Stimulated activated CD8-positive, alpha-beta memory T cell treated with anti-CD3 and anti-CD28 coated beads, Interleukin-4, amount 100 ng/mL, for 1 hour (primary cell): ENCODE data around the gene LZTFL1.

ENCODE experiments used
- DNase-seq, 2 donors: peaks; one replicate each; pipeline ENCODE4 v3.0.0-alpha.2; 2020; ENCODE audit warnings: low read depth in 2 of 2, low spot score in 1 of 2

Gene LZTFL1

DNA sequence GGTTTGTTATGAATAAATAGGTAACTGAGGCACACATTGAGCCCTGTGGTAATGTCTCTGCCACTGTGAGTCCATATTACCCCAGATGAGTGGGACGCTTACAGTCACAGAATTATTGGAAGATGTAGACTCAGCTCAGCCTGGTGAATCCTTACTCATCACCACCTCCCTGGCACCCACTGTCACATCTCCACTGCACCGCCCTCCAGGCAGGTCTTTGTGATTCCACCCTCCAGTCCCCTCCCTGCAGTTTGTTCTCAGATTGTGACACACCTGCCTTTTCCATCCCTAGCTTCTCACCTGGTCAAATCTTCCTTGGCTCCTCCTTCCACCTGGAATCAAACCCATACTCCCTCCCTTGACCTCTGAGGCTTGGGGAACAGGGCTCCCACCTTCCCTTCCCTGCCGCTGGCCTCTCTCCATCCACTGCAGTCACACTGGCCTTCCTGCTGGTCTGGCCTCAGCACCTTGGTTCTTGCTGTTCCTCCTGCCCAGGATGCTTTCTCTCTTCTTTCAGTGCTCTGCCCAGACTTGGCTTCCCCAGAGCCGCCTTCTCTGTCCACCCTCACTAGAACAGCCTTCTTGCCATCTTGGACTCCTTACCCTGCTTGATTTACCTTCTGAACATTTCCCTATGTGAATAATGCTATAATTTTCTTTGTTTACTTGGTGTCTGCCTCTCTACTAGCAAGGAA, 55.0 kb downstream of the LZTFL1 start:
- no peak for DNase-seq

DNA sequence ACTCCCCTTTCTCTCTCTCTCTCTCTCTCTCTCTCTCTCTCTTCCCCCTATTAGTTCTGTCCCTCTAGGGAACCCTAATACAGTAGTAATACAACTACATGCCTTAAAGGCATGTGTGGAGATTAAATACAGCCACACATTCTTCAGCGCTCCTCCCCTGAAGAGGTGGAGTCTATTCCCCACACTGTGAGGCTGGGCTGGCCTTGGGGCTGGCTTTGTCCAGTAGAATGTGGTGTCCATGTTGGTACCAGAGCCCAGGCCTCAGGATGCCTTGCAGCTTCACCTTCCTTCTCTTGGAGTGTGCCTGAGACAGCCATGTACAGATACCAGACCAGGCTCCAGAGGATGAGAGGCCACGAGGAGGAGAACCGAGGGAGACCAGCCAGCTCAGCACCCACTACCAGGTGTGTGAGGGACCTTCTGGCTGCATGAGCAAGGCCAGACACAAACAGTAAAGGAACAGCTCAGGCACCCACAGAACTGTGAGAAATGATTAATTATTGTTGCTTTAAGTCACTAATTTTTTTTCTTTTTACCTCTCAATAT, 56.2 kb downstream of the LZTFL1 start:
- DNase-seq = no peak

DNA sequence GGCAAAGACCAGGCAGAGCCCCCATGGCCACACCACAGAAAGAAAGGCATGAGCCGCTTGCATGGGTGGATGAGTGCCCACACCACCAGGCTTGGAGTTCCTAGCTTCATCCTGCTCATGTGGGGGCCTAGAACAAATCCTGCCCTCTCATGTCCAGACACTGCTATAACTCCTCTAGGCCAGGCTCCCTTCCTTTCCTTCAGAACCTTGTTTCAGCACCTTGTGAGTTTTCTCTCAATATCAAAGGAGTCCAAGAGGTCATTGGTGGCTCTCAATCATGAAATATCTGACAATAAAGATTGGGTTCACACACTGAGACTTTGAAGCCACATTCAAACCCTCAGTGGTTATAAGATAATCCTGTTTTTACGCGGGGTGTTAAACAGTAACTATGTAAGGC, 58.3 kb downstream of the LZTFL1 start:
- DNase-seq = no peak

DNA sequence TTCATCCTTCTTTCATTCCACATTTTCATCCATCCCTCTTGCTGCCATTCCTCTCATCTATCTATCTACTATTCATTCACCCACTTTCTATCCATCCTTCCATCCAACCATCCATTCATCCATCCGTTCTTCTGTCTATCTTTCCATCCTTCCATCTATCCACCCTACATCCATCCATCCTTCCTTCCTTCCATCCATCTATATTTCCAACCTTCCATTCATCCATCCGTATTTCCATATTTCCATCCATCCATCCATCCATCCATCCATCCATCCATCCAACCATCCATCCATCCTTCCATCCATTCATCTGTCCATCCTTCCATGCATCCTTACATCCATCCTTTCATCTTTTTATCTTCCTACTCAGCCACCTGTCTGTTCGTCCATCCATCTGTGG, 59.5 kb downstream of the LZTFL1 start:
- no peak for DNase-seq

DNA sequence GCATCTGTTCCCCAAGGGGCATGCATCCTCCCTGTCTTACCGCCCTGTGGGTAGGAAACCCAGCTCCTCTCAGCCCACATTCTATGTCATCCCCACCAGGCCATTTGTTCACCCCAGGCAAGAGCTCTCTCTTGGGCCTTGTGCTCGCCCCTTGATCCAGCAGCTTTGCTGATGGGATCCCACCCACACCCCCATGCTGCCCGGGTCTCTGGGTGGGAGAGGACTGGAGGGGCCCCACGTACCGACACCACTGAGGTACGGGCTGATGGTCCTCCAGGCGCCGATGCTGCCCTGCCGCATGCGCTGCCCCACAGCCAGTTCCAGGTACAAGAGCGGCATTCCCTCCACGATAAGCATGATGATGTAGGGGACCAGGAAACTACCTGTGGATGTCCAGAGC, 60.1 kb downstream of the LZTFL1 start:
- no peak for DNase-seq

DNA sequence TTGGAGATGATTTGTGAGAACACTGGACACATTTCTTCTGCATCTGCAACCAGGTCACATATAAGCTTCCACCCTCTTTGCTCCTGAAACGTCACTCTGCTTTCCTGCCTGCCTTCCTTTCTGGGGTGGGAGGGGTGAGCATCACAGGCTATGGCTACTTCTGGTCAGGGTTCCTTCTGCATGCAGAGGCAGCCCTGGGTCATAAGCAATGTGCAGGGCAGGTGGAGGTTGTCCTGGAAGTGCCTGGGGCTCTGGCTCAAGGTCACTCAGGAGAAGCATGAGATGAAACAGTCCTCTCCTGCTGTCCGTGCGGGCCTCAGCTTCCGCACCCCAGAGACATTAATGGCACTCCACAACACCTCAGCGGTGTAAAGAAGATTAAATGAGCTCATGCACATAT, 60.6 kb downstream of the LZTFL1 start:
- no peak for DNase-seq

DNA sequence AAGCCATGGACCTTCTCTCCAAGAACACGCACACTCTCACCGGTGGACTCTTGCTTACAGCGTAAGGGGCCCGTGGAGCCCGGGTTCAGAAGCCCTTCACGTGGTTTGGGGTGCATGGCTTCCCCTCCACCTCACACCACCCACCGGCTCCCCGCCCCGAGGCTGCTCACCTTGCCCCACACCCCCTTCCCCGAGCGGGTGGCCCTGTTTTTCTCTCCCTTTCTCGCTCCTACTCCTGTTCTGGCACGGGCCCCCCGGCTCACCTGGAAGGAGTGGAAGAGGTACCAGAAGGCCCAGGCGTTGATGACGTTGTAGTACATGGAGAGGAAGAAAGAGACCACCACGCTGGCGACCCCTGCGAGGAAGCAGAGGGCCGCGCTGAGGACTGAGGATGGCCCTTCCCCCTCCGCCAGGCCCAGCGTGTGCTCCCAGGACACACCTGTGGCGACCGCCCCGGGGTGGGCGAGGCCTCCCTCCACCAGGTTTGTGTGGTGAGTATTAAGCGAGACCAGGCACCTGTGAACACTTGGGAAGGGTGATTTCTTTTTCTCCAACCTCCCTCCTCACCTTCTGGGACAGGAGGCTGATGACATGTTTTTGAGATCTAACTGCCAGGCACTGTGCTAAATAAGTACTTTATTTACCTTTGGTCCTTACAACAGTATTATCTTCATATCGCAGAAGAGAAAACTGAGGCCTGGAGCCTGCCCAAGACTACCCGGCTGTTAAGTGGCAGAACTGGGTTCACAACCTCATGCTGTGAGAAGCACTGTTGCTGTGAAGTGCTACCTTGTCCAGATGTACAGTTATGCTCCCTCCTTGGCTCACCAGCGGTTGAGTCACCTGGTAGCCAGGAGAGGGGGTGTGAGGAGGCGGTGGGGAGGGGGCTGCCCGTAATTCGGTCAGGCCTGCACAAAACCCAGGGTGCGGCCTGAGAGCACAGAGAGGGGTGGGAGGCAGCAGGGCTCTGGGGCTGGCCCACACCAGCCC, 61.9 kb downstream of the LZTFL1 start:
- no peak for DNase-seq

DNA sequence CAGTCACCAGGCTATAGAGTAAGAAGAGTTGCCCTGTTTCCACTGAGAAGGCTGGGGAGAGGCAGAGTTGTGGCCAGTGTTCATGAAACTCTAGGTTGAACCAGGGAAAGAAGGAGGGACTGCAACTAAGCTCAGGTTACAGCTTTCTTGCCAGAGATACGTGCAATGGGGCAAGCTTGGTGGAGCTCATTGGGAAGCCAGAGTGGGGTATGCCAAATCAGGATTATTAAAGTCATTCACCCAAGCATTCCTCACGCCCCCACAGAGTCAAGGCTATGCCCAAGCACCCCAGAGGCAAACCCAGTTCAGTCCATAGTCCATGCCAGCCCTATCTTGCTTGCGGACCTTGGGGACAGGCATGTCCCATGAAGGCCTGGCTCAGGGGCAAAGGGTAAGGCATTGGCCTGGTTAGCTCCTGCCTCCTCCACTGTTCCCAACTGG, 63.1 kb downstream of the LZTFL1 start:
- no peak for DNase-seq

DNA sequence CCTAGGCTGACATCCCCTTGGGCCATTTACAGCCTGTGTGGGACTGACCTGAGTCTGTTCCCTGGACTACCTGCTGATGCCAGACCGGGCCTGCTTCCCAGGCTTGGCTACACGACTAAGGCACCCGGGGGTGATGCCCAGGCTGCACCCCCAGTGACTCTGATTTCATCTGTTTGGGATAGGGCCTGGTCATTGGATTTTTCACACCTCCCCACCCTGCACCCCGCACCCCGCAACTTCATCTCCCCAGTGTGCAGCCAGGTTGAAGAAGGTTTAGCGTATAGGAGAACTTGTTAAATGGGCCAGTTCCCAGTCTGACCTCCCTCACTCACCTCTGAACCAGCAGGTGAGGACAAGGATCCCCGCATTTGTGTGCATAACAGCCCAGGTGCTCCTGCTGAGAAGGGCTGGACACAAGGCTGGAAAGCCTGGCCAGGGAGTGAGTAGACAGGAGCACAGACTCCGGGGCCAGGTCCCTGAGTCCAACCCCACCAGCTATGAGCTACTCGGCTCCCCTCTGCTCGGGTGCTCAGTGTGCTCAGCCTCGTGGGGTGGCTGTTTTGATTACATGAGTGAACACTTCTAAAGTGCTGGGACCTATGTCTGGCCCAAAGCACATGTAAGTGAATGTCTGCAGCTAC, 64.1 kb downstream of the LZTFL1 start:
- DNase-seq = no peak

DNA sequence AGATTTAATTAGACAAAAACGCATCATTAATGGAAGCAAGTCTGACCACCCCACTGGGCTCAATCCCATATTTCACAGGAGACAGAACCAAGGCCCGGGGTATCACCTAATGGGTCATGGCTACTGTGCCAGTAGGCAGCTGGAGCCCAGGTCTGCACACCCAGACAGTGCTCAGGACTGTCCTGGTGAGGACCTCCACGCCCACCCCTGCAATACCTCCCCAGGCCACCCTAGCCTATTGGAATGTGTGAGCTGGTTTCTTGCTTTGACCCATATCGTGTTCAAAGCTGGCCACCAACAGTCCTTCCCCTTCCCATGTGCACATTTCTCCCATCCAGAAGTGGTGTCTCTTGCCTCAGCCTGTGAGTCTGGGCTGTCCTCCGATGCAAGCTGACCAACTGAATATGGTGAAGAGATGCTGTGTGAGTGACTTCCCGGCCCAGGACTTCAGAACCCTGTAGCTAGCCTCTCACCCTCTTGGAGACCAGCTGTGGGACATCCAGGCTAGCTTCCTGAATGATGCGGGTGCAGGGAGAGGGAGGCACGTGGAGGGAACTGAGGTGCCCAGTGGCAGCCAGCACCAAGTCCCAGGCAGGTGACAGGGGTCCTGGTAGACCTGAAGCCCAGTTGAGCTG, 64.7 kb downstream of the LZTFL1 start:
- DNase-seq = no peak

DNA sequence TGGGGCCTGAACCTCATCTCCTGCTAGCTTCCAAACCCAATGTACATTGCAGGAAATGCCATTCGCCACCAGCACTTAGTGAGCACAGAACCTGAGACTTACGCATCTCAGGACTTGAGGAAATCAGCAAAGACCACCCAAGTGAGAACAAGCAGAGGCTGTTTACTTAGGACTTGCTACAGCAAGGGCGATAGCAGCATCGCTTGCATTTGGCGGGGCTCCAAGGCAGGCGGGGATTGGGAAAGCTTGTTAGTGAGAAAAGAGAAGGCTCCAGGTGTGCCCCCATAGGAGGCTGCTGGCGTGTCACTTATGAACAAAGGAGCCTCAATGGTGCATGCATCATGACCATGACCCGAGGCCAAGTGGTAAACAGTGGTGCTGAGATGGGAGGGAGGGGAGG, 65.3 kb downstream of the LZTFL1 start:
- DNase-seq = no peak

DNA sequence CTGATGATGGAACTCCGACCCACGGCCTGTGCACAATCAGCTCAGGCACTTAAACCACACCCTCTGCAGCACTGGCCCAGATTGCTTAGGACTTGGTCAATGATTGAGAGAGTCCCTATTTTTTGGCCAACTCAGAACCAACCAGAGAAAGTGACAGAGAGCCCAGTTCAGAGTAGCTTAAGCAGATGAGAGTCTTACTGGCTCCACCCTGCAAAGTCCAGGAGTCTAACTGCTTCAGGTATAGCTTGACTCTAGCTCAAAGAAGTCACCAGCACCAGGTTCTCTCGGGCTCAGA, 65.7 kb downstream of the LZTFL1 start:
- DNase-seq = no peak

DNA sequence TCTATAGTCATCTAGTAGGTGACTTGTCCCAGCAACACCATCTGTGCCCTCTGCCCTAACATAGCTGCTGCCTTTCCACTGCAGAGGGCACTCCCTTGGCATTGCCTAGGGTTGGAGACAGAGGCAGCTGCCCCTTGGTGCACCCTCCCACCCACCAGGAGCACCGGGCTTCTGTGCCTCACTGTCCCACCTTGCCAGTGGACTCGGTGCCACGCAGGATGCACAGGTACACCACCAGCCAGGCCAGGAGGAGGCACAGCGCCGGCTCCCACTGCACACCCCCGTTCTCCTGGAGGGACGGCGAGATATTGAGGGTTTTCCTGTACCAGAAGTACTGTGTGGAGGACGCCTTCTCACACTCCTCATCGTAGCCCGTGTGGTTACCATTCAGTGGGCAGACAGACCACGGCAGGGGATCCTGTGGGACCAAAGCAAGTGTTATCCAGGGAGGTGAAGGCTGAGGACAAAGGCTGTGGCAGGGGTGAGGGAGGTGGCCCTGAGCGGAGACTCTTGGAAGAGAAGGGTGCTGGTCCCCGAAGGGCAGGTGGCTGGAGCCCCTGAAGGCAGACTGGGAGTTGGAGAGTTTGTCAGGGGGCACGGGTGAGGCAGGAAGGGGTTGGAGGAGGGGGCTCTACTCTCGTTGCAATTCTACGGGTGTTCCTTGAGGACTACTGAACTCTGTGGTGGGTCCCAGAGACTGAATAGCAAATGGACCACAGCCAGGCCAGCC, 66.2 kb downstream of the LZTFL1 start:
- no peak for DNase-seq

DNA sequence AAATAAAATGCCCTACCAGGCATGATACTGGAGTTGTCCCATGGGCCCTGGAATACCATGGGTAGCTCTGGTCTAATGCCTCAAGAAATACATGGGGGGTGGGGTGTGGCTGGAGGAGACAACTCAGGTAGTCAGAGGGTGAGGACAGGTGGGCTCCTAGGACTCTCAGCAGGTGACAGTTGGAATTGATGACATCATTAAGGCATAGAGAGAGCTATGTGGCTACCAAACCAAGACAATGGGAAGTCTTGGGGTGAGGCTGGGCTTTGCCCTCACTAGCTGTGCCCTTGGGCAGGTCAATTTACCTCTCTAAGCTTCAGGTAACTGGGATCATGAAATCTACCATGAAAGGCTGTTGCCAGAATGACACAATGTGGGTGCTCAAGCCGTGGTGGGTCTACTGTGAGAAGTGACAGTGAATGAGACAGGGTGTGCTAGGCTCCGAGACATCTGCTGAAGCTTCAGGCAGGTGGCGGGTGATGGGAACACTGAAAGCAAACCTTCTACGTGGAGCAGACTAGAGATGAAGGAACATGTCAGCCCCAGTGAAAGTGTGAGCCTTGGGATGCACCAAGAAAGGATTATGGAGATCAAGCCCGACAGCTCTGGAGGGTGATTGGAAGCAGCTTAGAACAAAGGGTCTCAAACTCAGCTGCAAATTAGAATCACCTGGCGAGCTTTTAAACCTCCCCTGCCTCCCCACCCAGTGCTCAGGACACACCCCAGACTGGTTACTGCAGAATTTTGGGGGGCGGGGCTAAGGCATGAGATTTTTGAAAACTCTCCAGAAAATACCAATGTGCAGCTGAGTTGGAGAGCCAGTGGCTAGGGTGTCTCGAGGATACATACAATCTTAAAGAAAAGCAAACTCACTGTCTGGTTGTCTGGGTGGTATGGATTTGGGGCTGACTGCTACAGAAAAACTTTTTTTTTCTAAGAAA, 67.1 kb downstream of the LZTFL1 start:
- no peak for DNase-seq

DNA sequence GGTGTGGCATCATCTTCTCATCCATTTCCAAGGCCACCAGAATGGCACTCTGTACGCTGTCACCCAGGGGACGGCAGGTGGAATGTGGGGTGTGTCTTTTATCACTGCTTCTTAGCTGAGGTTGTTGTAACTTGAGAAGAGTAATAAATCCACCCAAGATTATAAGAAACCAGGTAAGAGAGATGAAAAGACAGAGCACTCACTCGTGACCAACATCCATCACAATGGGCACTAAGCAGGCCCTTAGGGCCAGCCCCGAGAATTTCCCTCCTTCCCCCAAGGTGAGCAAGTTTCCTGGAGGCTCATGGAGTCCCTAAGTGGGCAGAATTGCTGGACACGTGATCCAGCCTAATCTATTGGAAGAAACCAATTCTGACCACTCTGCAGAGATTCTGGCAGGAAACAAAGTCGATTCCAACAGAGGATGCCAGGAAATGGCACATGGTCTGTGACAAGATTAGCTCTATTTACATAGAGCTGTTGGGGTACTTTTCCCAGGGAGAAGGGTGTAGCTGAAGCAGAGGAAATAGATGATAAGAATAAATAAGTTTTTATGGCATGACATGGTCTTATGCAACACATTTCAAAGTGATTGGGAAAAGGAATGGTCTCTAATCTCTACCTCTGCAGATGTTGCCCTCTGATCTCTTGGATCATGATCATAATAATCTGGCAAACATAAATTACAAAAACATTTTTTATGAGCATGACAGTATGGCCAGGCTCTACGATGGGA, 68.0 kb downstream of the LZTFL1 start:
- DNase-seq = no peak
